HG03439 (cell line): Measurements from ENCODE around the gene GMDS.
"Not testable (repeated sequence)": the region's sequence is repeated elsewhere in the genome, so short reads cannot be mapped to it uniquely, and the experiment has no call there.

ENCODE experiments used
- ATAC-seq: cut with Tn5 transposase; IDR thresholded peaks from one replicate; pipeline ENCODE4 v1.9.1; 2021; ENCODE audit warnings: mild to moderate bottlenecking, moderate library complexity; ENCODE audit not compliant: unreplicated experiment

GMDS gene

GRCh38 chr6:1703091-1703855 lies 542.1 kb downstream of the GMDS start:
- no peak for ATAC-seq

- ATAC-seq: no peak
Observed at GRCh38 chr6:1702580-1703051, 542.8 kb downstream of the GMDS start.

GRCh38 chr6:1701668-1702353 lies 543.6 kb downstream of the GMDS start:
- ATAC-seq: no peak

GRCh38 chr6:1700278-1700967 lies 545.0 kb downstream of the GMDS start:
- no peak for ATAC-seq

GRCh38 chr6:1698527-1698926 lies 546.9 kb downstream of the GMDS start:
- ATAC-seq: no peak

- no peak for ATAC-seq
Observed at GRCh38 chr6:1697688-1698351, 547.6 kb downstream of the GMDS start.

- ATAC-seq: no peak
Observed at GRCh38 chr6:1696463-1696850, 548.9 kb downstream of the GMDS start.

- ATAC-seq: no peak
Observed at GRCh38 chr6:1695546-1696462, 549.6 kb downstream of the GMDS start.

GRCh38 chr6:1691828-1692227 lies 553.6 kb downstream of the GMDS start:
- not testable (repeated sequence) for ATAC-seq

- ATAC-seq: not testable (repeated sequence)
Observed at GRCh38 chr6:1690656-1691055, 554.7 kb downstream of the GMDS start.

- no peak for ATAC-seq
Observed at GRCh38 chr6:1689141-1689540, 556.3 kb downstream of the GMDS start.

GRCh38 chr6:1688396-1688795 lies 557.0 kb downstream of the GMDS start:
- ATAC-seq: no peak

GRCh38 chr6:1687402-1687801 lies 558.0 kb downstream of the GMDS start:
- ATAC-seq: no peak

GRCh38 chr6:1686117-1687098 lies 559.0 kb downstream of the GMDS start:
- ATAC-seq: no peak

- ATAC-seq: no peak
Observed at GRCh38 chr6:1679688-1680068, 565.7 kb downstream of the GMDS start.

GRCh38 chr6:1679031-1679687 lies 566.2 kb downstream of the GMDS start:
- no peak for ATAC-seq

GRCh38 chr6:1678201-1678600 lies 567.2 kb downstream of the GMDS start:
- ATAC-seq: no peak

- ATAC-seq: no peak
Observed at GRCh38 chr6:1672379-1672778, 573.0 kb downstream of the GMDS start.
